D721Med (cell line): Measurements from ENCODE around the gene MYBPH.

Experiments used
- DNase-seq: peaks from one replicate; pipeline ENCODE4 v3.0.0; 2011; ENCODE audit warnings: low spot score; ENCODE audit not compliant: insufficient read length
- FAIRE-seq: peaks from 2 replicates; lab custom pipeline; 2011; peaks lifted over from hg19 to GRCh38; lab: Jason Lieb, UNC
- CTCF ChIP-seq: IDR thresholded peaks from 2 replicates; pipeline ENCODE4 v1.5.1; 2012; ENCODE audit warnings: mild to moderate bottlenecking, control low read depth; ENCODE audit not compliant: insufficient read depth; ENCODE audit errors: missing control alignments

MYBPH gene

GRCh38 chr1:203161175-203161574 is 14.5 kb downstream of the MYBPH start:
- no peak for TF ChIP-seq CTCF
- FAIRE-seq = no peak

GRCh38 chr1:203159844-203160243 is 15.8 kb downstream of the MYBPH start:
- DNase-seq (no peak), FAIRE-seq (no peak)
- no peak for TF ChIP-seq CTCF

More at GRCh38 chr1:203161175-203161574, 14.5 kb downstream of the MYBPH start:
- no peak for DNase-seq

GRCh38 chr1:203158960-203159665 is 16.5 kb downstream of the MYBPH start:
- DNase-seq (no peak), FAIRE-seq (no peak)
- TF ChIP-seq CTCF = no peak

GRCh38 chr1:203158423-203158822 is 17.2 kb downstream of the MYBPH start:
- FAIRE-seq (no peak), DNase-seq (no peak)
- TF ChIP-seq CTCF = no peak

GRCh38 chr1:203156280-203156679 is 19.3 kb downstream of the MYBPH start:
- DNase-seq (no peak), FAIRE-seq (no peak)
- TF ChIP-seq CTCF = no peak

- no peak for TF ChIP-seq CTCF
- FAIRE-seq (no peak), DNase-seq (no peak)
These were observed 21.4 kb downstream of the MYBPH start for GRCh38 chr1:203153989-203154821.
